WTC11 (cell line): ENCODE data around the gene GGCX.

Experiments
- NFE2L1 ChIP-seq: sonication (generic); formaldehyde crosslinking; IDR thresholded peaks from 2 replicates; pipeline ENCODE4 v1.8.1; 2023; ENCODE audit warnings: missing genetic modification reagents
- TF ChIP-seq, protein P1 (sequence below): fragments of 200-600 bp; IDR thresholded peaks from 2 replicates; pipeline ENCODE4 v1.8.0; 2022; ENCODE audit warnings: antibody characterized with exemption
- TF ChIP-seq, protein P2 (sequence below): sonication (generic); formaldehyde crosslinking; IDR thresholded peaks from 2 replicates; pipeline ENCODE4 v1.8.0; 2022; ENCODE audit warnings: mild to moderate bottlenecking, missing genetic modification reagents

DNA sequence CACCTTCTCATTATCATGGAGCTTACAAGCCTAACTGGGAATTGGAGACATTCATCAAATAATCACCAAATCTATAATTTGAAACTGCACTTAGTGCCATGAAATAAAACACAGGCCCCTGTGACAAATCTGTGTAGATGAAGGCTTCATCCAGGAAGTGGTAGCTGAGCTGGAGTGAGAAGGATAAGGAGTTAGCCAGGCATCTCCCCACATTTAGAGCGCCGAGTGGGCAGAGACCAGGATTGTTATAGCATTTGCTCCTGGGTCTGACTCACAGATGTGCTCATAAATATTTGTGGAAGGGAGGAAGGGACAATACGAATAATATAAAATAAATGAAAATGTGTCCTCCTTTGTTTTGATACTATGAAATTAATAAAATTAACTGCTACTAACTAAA lies 24.8 kb downstream of the GGCX start:
- TF ChIP-seq NFE2L1, result no peak
- TF ChIP-seq, protein P1, sequence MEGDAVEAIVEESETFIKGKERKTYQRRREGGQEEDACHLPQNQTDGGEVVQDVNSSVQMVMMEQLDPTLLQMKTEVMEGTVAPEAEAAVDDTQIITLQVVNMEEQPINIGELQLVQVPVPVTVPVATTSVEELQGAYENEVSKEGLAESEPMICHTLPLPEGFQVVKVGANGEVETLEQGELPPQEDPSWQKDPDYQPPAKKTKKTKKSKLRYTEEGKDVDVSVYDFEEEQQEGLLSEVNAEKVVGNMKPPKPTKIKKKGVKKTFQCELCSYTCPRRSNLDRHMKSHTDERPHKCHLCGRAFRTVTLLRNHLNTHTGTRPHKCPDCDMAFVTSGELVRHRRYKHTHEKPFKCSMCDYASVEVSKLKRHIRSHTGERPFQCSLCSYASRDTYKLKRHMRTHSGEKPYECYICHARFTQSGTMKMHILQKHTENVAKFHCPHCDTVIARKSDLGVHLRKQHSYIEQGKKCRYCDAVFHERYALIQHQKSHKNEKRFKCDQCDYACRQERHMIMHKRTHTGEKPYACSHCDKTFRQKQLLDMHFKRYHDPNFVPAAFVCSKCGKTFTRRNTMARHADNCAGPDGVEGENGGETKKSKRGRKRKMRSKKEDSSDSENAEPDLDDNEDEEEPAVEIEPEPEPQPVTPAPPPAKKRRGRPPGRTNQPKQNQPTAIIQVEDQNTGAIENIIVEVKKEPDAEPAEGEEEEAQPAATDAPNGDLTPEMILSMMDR, result no peak
- TF ChIP-seq, protein P2, sequence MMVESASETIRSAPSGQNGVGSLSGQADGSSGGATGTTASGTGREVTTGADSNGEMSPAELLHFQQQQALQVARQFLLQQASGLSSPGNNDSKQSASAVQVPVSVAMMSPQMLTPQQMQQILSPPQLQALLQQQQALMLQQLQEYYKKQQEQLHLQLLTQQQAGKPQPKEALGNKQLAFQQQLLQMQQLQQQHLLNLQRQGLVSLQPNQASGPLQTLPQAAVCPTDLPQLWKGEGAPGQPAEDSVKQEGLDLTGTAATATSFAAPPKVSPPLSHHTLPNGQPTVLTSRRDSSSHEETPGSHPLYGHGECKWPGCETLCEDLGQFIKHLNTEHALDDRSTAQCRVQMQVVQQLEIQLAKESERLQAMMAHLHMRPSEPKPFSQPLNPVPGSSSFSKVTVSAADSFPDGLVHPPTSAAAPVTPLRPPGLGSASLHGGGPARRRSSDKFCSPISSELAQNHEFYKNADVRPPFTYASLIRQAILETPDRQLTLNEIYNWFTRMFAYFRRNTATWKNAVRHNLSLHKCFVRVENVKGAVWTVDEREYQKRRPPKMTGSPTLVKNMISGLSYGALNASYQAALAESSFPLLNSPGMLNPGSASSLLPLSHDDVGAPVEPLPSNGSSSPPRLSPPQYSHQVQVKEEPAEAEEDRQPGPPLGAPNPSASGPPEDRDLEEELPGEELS, result no peak
